Glutamatergic neuron (in vitro differentiated cells): Measurements from ENCODE around the gene ERFL. TPM values are rescaled to one million over a fixed set of nuclear protein-coding genes. Genes with fewer than 3 reads are reported as not detected.

Experiments used
- DNase-seq: peaks from one replicate; pipeline ENCODE4 v3.0.0; 2022
- H3K27ac Mint-ChIP-seq: one replicate; pipeline ENCODE4 v1.8.0; 2020; ENCODE audit warnings: mild to moderate bottlenecking, mixed read lengths, inconsistent platforms; ENCODE audit not compliant: unreplicated experiment
- H3K27me3 Mint-ChIP-seq: one replicate; pipeline ENCODE4 v1.8.0; 2020; ENCODE audit warnings: mild to moderate bottlenecking, moderate library complexity, mixed read lengths, inconsistent platforms; ENCODE audit not compliant: unreplicated experiment
- H3K36me3 Mint-ChIP-seq: one replicate; pipeline ENCODE4 v1.8.0; 2020; ENCODE audit warnings: mild to moderate bottlenecking, mixed read lengths, inconsistent platforms; ENCODE audit not compliant: unreplicated experiment
- H3K4me1 Mint-ChIP-seq: one replicate; pipeline ENCODE4 v1.8.0; 2020; ENCODE audit warnings: mild to moderate bottlenecking, low read depth, mixed read lengths, inconsistent platforms; ENCODE audit not compliant: unreplicated experiment
- H3K4me3 Mint-ChIP-seq: one replicate; pipeline ENCODE4 v1.8.0; 2020; ENCODE audit warnings: mild to moderate bottlenecking, mixed read lengths, inconsistent platforms; ENCODE audit not compliant: unreplicated experiment
- H3K9me3 Mint-ChIP-seq: one replicate; pipeline ENCODE4 v1.8.0; 2020; ENCODE audit warnings: mild to moderate bottlenecking, moderate library complexity, mixed read lengths, inconsistent platforms; ENCODE audit not compliant: unreplicated experiment
- total RNA-seq: library from RNA; stranded (reverse); fragmentation: NEBNext Ultra II Directional; extraction: Animal tissue kit (Norgen Biotek cat#: 25700); gene quantifications from one replicate; pipeline ENCODE4 v1.2.1, GENCODE V29; 2021; ENCODE audit not compliant: unreplicated experiment
- TF ChIP-seq, protein P1 (sequence below): fragments of 200-600 bp; sonication (generic); IDR thresholded peaks from one replicate; pipeline ENCODE4 v1.5.0; 2021; ENCODE audit not compliant: partially characterized antibody, unreplicated experiment

Gene ERFL
- total RNA-seq, 1 donor from 2014 or later: 1.6 TPM

DNA sequence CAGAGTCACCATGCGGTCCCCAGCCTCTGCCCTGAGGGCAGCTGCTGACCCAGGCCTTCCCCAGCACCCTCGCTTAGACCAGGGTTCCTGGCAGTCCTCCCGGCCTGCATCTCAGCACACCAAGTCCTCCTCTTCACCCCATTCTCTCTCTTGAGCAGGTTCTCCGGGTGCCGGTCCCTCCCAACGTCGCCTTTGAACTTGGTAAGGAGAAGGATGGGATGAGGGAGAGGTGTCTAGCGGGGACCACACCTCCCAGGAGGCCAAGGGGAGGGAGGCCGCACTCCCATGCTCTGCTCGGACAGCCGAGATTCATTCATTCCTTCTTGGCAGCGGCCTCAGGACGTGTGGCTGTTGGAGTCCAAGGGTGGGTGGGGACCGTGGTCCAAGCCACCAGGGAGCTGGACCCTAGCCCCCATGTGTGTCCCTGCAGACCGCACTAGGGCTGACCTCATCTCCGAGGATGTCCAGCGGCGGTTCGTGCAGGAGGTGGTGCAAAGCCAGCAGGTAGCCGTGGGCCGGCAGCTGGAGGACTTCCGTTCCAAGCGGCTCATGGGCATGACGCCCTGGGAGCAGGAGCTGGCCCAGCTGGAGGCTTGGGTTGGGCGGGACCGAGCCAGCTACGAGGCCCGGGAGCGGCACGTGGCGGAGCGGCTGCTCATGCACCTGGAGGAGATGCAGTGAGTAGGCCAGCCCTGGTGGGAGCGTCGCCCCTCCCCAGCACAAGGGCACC, 35.9 kb downstream of the ERFL start:
- Mint-ChIP-seq H3K4me3 (no peak overlapping the region), H3K27me3 (peaks cover 6% of the 10 kb centered on the region)

DNA sequence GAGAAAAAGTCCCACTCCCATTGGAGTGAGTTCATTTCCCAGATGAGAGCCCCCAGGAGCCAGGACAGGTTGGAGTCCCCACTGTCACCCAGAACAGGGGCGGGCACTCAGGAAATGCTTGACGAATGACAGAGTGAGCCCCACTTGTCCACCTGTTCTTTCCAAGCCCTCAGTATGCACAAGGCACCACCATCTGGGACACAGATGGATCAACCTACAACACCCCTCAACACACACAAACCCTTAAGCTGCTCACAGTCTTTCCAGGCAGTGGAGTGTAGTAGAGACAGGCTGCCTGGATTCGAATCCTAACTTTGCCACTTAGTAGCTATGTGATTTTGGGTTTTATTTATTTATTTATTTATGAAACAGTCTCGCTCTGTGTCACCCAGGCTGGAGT, 37.3 kb downstream of the ERFL start:
- TF ChIP-seq, protein P1, sequence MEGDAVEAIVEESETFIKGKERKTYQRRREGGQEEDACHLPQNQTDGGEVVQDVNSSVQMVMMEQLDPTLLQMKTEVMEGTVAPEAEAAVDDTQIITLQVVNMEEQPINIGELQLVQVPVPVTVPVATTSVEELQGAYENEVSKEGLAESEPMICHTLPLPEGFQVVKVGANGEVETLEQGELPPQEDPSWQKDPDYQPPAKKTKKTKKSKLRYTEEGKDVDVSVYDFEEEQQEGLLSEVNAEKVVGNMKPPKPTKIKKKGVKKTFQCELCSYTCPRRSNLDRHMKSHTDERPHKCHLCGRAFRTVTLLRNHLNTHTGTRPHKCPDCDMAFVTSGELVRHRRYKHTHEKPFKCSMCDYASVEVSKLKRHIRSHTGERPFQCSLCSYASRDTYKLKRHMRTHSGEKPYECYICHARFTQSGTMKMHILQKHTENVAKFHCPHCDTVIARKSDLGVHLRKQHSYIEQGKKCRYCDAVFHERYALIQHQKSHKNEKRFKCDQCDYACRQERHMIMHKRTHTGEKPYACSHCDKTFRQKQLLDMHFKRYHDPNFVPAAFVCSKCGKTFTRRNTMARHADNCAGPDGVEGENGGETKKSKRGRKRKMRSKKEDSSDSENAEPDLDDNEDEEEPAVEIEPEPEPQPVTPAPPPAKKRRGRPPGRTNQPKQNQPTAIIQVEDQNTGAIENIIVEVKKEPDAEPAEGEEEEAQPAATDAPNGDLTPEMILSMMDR: no peak
- Mint-ChIP-seq H3K9me3 (peaks cover 10% of the 10 kb centered on the region), H3K27ac (no peak overlapping the region), H3K4me1 (peaks cover 12% of the 10 kb centered on the region), H3K27me3 (peaks cover 8% of the 10 kb centered on the region), H3K36me3 (peaks cover 4% of the 10 kb centered on the region), H3K4me3 (no peak overlapping the region)
- no peak for DNase-seq

More for the DNA sequence above, 35.9 kb downstream of the ERFL start:
- TF ChIP-seq, protein P1: no peak
- H3K9me3 Mint-ChIP-seq: peaks cover 11% of the 10 kb centered on the region
- H3K27ac Mint-ChIP-seq: no peak overlapping the region
- peaks cover 4% of the 10 kb centered on the region for H3K36me3 Mint-ChIP-seq
- peak; percentile 14 for DNase-seq
- peaks cover 12% of the 10 kb centered on the region for H3K4me1 Mint-ChIP-seq

DNA sequence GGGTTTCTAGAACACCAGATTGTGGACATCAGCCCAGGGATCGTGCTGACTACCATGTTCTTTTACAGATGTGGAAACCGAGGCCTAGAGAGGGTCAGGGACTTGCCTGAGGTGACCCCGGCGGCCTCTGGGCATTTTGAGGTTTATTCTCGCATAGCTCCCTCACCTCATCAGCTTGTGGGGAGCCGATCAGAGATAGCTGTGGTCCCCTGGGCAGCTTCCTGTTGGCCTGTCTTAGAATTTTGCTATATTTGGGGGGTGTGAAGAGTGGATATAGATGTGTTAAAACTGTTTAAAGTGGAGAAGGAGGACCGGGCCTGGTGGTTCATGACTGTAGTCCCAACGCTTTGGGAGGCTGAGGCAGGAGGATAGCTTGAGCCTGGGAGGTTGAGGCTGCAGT, 38.4 kb downstream of the ERFL start:
- Mint-ChIP-seq H3K27me3 (peaks cover 8% of the 10 kb centered on the region), H3K4me3 (no peak overlapping the region), H3K9me3 (peaks cover 8% of the 10 kb centered on the region), H3K4me1 (peaks cover 9% of the 10 kb centered on the region), H3K36me3 (peaks cover 4% of the 10 kb centered on the region), H3K27ac (no peak overlapping the region)
- TF ChIP-seq, protein P1: no peak
- DNase-seq: no peak

DNA sequence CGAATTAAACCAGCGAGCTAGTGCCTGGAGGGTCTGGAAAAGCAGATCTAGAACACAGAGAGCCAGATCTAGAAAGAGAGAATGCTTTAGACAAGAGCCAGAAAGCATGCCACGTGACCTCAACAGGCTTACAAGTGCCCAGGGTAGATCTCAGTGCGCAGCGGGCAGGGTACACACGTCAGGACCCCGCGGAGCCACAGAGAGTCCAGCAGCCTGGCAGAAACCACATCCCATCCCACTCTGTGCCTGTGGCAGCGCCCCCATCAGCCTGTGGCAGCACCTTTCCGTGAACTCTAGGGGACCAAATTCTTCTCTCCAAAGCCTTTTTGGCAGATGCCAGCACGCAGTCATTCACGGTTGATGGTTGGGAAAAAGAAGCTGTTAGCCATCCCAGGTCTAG, 39.3 kb downstream of the ERFL start:
- H3K4me1 Mint-ChIP-seq: peaks cover 11% of the 10 kb centered on the region
- H3K36me3 Mint-ChIP-seq: peaks cover 4% of the 10 kb centered on the region
- no peak overlapping the region for H3K4me3 Mint-ChIP-seq
- peaks cover 8% of the 10 kb centered on the region for H3K9me3 Mint-ChIP-seq
- no peak for DNase-seq
- TF ChIP-seq, protein P1: no peak
- H3K27me3 Mint-ChIP-seq: peaks cover 8% of the 10 kb centered on the region
- H3K27ac Mint-ChIP-seq: no peak overlapping the region

DNA sequence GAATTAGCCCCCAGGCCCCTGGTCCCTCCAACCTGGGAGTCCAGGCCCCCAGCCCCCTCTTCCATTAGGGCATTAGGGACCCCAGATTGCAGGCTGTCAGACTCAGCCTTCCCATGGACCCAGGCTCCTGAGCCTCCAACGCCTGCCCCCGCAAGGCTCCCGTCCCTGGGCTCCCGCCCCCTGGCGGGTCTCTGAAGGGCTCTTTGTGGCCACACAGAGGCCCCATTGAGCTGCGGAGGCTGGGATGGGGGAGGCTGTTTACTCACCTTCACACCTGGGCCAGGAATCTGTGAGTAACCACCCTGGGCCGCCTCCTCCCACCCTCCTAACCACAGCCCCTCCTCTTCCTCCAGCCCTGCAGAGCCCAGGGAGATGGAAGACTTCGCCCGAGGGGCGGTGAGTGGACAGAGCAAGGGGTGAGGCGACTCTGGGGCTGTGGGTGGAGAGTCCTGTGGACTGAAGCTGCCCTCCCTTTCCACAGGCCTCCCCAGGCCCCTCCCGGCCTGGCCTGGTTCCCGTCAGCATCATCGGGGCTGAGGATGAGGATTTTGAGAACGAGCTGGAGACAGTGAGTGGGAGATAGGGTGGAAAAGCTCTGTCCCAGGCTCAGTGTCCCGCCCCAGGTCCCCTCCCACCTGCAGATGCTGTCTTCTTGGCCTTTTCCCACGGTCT, 40.4 kb downstream of the ERFL start:
- peaks cover 6% of the 10 kb centered on the region for H3K27me3 Mint-ChIP-seq
- H3K36me3 Mint-ChIP-seq: peaks cover 4% of the 10 kb centered on the region
- DNase-seq: no peak
- H3K4me3 Mint-ChIP-seq: peak overlapping the region; percentile 1
- peaks cover 13% of the 10 kb centered on the region for H3K4me1 Mint-ChIP-seq
- TF ChIP-seq, protein P1: no peak
- peaks cover 11% of the 10 kb centered on the region for H3K9me3 Mint-ChIP-seq
- H3K27ac Mint-ChIP-seq: no peak overlapping the region
